ENCODE data around the gene TAS2R31.
"Not testable (repeated sequence)": the region's sequence is repeated elsewhere in the genome, so short reads cannot be mapped to it uniquely, and the experiment has no call there.

Gene TAS2R31

GRCh38 chr12:11031307-11031706 is at the start of gene TAS2R31:
Gene TAS2R31, minus strand, starts transcription at chr12:11031407. Its CDS starts 72 bp downstream, at chr12:11031335.
- no peak for TF ChIP-seq POLR2A (IDR thresholded peaks at IDR 0.05; ENCODE audit: low read depth, low read length)
- FAIRE-seq (no peak), DNase-seq (ENCODE audit: insufficient read length, low spot score) (no peak)

GRCh38 chr12:11078246-11078645 is 47.0 kb upstream of the TAS2R31 start:
- TF ChIP-seq POLR2A (IDR thresholded peaks at IDR 0.05; ENCODE audit: low read depth, low read length) = no peak
- DNase-seq (ENCODE audit: insufficient read length, low spot score) (no peak), FAIRE-seq (no peak)

- FAIRE-seq (no peak), DNase-seq (ENCODE audit: insufficient read length, low spot score) (no peak)
- TF ChIP-seq POLR2A (IDR thresholded peaks at IDR 0.05; ENCODE audit: low read depth, low read length) = no peak
These were observed 44.4 kb upstream of the TAS2R31 start for GRCh38 chr12:11075642-11076041.

- no peak for FAIRE-seq
- no peak for DNase-seq (ENCODE audit: insufficient read length, low spot score)
- no peak for TF ChIP-seq POLR2A (IDR thresholded peaks at IDR 0.05; ENCODE audit: low read depth, low read length)
These were observed 40.2 kb upstream of the TAS2R31 start for GRCh38 chr12:11071414-11071813.

GRCh38 chr12:11070999-11071398 is 39.8 kb upstream of the TAS2R31 start:
- TF ChIP-seq POLR2A (IDR thresholded peaks at IDR 0.05; ENCODE audit: low read depth, low read length) = no peak
- DNase-seq (ENCODE audit: insufficient read length, low spot score) = no peak
- FAIRE-seq = no peak

- no peak for TF ChIP-seq POLR2A (IDR thresholded peaks at IDR 0.05; ENCODE audit: low read depth, low read length)
- DNase-seq (ENCODE audit: insufficient read length, low spot score) (no peak), FAIRE-seq (no peak)
These were observed 38.7 kb upstream of the TAS2R31 start for GRCh38 chr12:11069854-11070365.

GRCh38 chr12:11067514-11067913 is 36.3 kb upstream of the TAS2R31 start:
- FAIRE-seq (no peak), DNase-seq (ENCODE audit: insufficient read length, low spot score) (no peak)
- no peak for TF ChIP-seq POLR2A (IDR thresholded peaks at IDR 0.05; ENCODE audit: low read depth, low read length)

GRCh38 chr12:11062194-11062593 is 31.0 kb upstream of the TAS2R31 start, which contains the start of gene TAS2R46:
Gene TAS2R46, minus strand, starts transcription at chr12:11062294. Its CDS starts 0 bp downstream, at chr12:11062294.
- peak; percentile 30 for FAIRE-seq
- DNase-seq (ENCODE audit: insufficient read length, low spot score) = not testable (repeated sequence)

- no peak for DNase-seq (ENCODE audit: insufficient read length, low spot score)
- FAIRE-seq = peak; percentile 45
- no peak for TF ChIP-seq POLR2A (IDR thresholded peaks at IDR 0.05; ENCODE audit: low read depth, low read length)
These were observed 28.6 kb upstream of the TAS2R31 start for GRCh38 chr12:11059784-11060183.

GRCh38 chr12:11059041-11059440 is 27.8 kb upstream of the TAS2R31 start:
- DNase-seq (ENCODE audit: insufficient read length, low spot score) (no peak), FAIRE-seq (peak; percentile 6)

GRCh38 chr12:11055306-11055705 is 24.1 kb upstream of the TAS2R31 start:
- peak; percentile 30 for FAIRE-seq
- no peak for DNase-seq (ENCODE audit: insufficient read length, low spot score)
- TF ChIP-seq POLR2A (IDR thresholded peaks at IDR 0.05; ENCODE audit: low read depth, low read length) = no peak

More at GRCh38 chr12:11059041-11059440, 27.8 kb upstream of the TAS2R31 start:
- no peak for TF ChIP-seq POLR2A (IDR thresholded peaks at IDR 0.05; ENCODE audit: low read depth, low read length)

GRCh38 chr12:11049806-11050531 is 18.8 kb upstream of the TAS2R31 start:
- FAIRE-seq; DNase-seq (ENCODE audit: insufficient read length, low spot score): not testable (repeated sequence)

- not testable (repeated sequence) for DNase-seq (ENCODE audit: insufficient read length, low spot score); FAIRE-seq
These were observed 10.2 kb upstream of the TAS2R31 start for GRCh38 chr12:11041366-11041765.

GRCh38 chr12:11040162-11040561 is 9.0 kb upstream of the TAS2R31 start:
- DNase-seq (ENCODE audit: insufficient read length, low spot score) (no peak), FAIRE-seq (peak; percentile 61)
- no peak for TF ChIP-seq POLR2A (IDR thresholded peaks at IDR 0.05; ENCODE audit: low read depth, low read length)

- no peak for TF ChIP-seq POLR2A (IDR thresholded peaks at IDR 0.05; ENCODE audit: low read depth, low read length)
- FAIRE-seq (peak; percentile 36), DNase-seq (ENCODE audit: insufficient read length, low spot score) (no peak)
These were observed 8.0 kb upstream of the TAS2R31 start for GRCh38 chr12:11039171-11039570.

GRCh38 chr12:11033959-11034358 is 2.8 kb upstream of the TAS2R31 start:
- not testable (repeated sequence) for FAIRE-seq; DNase-seq (ENCODE audit: insufficient read length, low spot score)
